Activated CD8-positive, alpha-beta memory T cell treated with anti-CD3 and anti-CD28 coated beads, Interleukin-2, amount 50 U/mL, for 48 hours (primary cell): ENCODE measurements around the gene CNP.
"Not testable (repeated sequence)": the region's sequence is repeated elsewhere in the genome, so short reads cannot be mapped to it uniquely, and the experiment has no call there.

Experiments
- DNase-seq: peaks from one replicate; pipeline ENCODE4 v3.0.0-alpha.2; 2020

Gene CNP

GRCh38 chr17:41966463-41967140 is at the start of gene CNP:
Gene CNP, plus strand, starts transcription at chr17:41966795. Its CDS starts 90 bp downstream, at chr17:41966885.
- peak; percentile 97 for DNase-seq

- DNase-seq, result no peak
Measured at GRCh38 chr17:41917192-41917591, 49.4 kb upstream of the CNP start.

DNA sequence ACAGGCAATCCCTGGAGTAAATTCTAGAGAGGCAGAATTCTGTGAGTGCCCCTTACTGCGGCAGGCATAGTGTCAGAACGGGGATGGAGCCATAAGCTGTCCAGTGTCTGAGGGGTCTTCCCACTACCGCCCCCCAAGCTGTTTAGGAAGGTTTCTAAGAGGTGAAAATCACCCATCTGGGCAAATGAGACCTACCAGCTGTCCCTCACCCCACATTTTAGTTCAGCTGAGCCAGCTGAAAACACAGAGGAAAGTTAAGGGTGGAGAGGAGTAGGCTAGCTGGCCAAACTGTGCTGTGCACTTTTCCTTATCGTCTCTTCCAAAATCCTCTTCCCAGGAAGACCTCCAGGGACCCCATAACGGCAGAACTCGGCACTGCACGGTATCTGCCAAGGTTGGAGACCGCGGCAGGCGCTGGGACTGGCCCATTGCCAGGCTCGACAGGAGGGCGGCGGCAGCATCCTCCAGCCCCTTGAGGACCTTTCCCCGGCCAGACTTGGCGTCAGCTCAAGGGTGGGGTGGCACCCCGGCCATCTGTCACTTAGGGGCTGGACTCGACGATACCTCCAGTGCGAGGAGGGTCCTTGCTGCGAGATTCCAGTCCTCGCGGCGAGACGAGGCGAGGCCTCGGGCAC is 48.8 kb upstream of the CNP start:
- DNase-seq, result peak; percentile 79

DNA sequence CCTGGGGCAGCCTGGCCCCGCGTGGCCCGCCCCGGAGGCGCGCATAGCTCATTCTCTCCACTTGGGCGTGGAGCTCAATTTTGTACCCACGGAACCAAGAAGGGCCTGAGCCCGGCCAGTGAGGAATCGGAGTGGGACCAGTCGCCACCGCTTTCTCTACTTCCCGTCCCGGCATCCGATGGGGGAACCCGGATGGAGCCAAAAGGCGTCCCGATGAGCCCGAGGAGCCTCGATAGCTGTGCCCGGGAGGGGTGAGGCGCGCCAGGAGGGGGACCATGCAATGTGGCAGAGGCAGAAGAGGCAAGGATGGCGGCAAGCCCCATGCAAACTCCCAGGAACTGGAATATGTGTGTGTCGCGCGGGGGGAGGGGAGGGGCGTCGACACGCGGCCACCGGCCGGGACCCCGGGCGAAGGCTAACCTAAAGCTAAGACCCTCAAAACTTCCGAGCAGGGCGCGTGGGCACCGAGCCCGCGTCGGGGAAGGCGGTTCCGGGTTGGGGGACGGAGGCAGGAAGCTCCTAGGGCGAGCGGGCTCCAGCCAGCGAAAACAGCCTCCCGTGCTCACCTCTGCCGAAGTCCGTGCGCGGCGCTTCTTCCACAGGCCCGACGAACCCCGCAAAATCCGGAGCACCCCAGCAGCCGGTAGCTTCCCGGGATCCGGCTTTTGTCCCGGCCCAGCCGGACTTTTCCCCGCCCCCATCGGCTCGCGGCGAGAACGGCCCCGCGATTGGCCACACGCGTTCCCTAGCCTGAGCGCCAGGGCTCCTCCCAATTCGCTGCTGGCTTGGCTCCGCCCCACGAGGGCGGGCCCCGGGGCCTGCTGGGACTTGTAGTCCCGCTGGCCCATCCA is 48.1 kb upstream of the CNP start, which contains the start of gene ACLY:
ACLY (minus strand) TSS at position 638 of the 851 bp plus-strand sequence. CDS start 5,078 bp downstream, outside the sequence.
- DNase-seq, result peak; percentile 97

DNA sequence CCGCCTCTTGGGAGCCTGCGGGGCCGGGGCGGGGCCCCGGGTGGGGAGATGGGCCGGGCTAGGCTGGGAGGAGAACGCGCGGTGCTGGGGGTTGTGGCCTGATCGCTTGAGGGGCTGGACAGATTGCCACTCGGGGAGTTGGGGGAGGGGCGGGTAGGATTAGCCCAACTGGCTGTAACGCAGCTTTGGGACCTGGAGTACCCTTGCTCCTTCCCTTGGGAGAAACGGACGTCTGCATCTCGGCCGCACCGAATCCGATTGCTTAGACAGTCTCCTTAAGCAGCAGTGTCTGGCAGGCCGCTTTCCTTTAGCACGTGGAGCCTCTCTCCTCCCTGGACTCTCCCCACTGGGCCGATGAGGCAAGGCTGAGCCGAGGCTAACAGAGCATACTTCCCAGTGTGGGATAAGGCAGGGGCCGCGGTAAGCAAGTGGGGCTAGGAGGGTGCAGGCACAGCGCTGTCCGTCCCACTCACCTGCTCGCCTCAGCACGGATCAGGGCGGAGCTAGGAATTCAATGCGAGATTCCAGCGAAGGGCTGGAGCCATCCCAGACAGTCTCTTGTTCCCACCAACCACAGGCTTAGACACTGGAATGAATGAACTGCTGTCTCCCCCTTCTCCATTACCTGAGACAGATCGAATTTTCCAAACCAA is 47.3 kb upstream of the CNP start:
- DNase-seq, result no peak

- DNase-seq, result no peak
Measured at GRCh38 chr17:41919840-41920579, 46.6 kb upstream of the CNP start.

GRCh38 chr17:41920580-41920955 is 46.0 kb upstream of the CNP start:
- DNase-seq, result no peak

- no peak for DNase-seq
Measured at GRCh38 chr17:41925991-41926590, 40.5 kb upstream of the CNP start.

DNA sequence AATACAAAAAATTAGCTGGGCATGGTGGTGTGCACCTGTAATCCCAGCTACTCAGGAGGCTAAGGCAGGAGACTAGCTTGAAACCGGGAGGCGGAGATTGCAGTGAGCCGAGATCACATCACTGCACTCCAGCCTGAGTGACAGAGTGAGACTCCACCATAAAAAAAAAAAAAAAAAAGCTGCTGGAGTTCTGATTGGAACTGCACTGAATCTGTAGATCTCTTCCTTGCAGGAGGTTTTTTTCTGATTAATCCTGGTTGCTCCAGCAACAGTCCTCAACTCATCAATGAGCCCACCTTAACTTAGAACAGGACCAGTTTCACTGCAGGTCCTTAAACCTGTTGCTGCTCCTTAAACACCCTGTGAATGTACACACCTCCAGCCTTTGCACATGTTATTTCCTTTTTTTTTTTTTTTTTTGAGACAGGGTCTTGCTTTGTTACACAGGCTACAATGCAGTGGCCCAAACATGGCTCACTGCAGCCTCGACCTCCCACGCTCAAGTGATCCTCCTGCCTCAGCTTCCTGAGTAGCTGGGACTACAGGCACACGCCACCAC is 37.8 kb upstream of the CNP start:
- DNase-seq, result no peak

- peak; percentile 95 for DNase-seq
Measured at GRCh38 chr17:41930009-41930832, 36.4 kb upstream of the CNP start, which contains the start of gene ODAD4. Gene ODAD4, plus strand, starts transcription at chr17:41930617. Its CDS starts 107 bp downstream, at chr17:41930724.

DNA sequence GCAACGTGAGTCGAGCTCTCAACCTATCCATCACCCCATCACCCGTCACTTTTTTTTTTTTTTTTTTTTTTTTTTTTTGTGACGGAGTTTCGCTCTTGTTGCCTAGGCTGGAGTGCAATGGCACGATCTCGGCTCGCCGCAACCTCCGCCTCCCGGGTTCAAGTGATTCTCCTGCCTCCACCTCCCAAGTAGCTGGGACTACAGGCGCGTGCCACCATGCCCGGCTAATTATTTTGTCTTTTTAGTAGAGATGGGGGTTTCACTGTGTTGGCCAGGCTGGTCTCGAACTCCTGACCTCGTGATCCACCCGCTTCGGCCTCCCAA is 35.8 kb upstream of the CNP start:
- DNase-seq, result not testable (repeated sequence)

GRCh38 chr17:41931715-41932114 is 34.9 kb upstream of the CNP start:
- not testable (repeated sequence) for DNase-seq

GRCh38 chr17:41932816-41933389 is 33.7 kb upstream of the CNP start:
- DNase-seq, result no peak

DNA sequence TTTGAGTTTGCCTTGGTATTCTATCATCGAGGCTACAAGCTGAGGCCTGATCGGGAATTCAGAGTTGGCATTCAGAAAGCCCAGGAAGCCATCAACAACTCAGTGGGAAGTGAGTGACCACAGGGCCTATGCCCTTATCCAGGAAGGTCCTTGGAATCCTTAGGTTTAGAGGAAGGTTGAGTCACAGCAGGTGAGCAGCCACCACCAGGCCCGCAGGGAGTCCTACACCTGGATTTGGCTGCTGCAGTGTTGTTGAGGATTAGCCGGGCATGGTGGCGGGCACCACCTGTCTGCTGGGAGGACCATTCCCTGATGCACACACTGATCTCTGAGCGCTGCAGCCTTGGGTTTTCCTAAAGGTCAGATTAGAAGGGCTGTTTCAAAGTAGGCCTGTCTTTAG is 31.0 kb upstream of the CNP start:
- DNase-seq, result no peak

DNA sequence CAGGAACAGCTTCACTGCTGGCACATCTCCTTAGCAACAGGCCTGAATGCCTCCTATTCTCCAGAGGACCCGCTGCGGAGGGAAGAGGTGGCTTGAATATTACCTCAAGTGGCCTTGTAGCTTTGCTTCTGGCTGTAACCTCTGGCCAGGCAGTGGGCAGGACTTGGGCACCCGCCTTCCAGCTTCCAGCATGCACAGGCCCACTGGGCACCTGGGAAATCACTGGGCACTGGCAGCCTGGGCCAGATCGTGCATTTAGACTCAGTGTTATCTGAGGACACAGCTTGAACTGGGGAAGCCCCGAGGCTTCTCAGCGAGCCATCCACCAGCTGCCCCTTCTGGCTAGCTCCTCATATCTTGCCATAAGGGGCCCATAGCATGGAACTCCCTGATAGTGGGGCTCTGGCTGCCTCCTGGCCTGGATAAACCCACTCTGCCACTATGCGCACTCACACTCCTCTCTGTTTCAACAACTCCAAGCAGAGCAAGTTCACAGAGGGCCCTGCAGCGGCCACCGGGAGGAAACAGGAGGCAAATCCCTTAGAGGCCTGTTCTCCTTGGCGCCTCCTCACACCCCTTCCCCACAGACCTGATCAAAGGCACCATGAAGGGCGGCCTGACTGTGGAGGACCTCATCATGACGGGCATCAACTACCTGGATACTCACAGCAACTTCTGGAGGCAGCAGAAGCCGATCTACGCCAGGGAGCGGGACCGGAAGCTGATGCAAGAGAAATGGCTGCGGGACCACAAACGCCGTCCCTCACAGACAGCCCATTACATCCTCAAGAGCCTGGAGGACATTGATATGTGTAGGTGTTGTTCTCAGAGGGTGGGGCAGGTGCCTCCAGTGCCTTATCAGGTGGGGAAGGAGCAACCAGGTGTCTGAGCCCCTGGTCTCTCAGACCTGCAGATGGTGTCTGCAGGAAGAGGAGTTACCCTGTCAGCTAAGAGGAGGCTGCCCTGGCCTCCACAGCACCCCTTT is 28.3 kb upstream of the CNP start:
- no peak for DNase-seq

GRCh38 chr17:41939044-41939692 is 27.4 kb upstream of the CNP start:
- DNase-seq, result no peak

- DNase-seq, result no peak
Measured at GRCh38 chr17:41939693-41940090, 26.9 kb upstream of the CNP start.

GRCh38 chr17:41941168-41941567 is 25.4 kb upstream of the CNP start:
- DNase-seq, result no peak
